ENCODE results near the gene CYTH3.

DNA sequence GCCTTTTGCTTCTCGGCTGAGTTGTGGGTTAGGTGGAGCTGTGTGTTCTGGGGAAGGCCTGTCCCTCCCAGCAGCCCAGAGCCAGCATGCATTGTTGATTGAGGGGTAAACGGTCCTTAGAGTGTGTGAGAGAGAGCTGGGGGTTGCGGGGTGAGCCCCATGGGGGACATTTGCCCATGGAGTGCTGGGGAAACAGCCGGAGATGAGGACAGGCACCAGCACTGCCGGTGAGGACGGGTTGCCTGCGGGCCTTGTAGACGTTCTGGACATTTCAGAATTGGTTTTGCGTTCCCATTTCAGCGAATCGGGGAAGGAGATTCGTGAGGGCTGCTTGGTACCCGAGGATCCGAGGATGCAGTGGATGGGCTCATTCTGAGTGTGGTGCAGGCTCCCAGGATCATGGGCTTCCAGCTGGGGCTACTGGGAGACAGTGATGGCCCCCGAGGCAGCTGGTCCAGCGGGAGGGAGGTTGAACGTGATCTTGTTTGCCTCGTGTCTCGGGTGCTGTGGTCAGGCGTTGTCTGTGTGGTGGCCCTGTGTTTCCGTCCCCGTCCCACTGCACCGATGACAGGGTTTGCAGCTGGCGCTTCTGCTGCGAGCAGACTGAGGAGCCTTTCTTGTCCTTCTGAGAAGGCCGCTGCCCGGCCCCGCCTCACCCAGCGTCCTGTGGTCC, 113.9 kb downstream of the CYTH3 start:
- TF ChIP-seq, protein P1, sequence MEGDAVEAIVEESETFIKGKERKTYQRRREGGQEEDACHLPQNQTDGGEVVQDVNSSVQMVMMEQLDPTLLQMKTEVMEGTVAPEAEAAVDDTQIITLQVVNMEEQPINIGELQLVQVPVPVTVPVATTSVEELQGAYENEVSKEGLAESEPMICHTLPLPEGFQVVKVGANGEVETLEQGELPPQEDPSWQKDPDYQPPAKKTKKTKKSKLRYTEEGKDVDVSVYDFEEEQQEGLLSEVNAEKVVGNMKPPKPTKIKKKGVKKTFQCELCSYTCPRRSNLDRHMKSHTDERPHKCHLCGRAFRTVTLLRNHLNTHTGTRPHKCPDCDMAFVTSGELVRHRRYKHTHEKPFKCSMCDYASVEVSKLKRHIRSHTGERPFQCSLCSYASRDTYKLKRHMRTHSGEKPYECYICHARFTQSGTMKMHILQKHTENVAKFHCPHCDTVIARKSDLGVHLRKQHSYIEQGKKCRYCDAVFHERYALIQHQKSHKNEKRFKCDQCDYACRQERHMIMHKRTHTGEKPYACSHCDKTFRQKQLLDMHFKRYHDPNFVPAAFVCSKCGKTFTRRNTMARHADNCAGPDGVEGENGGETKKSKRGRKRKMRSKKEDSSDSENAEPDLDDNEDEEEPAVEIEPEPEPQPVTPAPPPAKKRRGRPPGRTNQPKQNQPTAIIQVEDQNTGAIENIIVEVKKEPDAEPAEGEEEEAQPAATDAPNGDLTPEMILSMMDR (conservative IDR thresholded peaks at IDR 0.05; ENCODE audit: low read depth, low read length): no peak
- no peak for TF ChIP-seq POLR2A (IDR thresholded peaks at IDR 0.05; ENCODE audit: low read depth, low read length)
- TF ChIP-seq RAD21 (IDR thresholded peaks at IDR 0.05; ENCODE audit: low read length): no peak
- no peak for TF ChIP-seq CHD1 (IDR thresholded peaks at IDR 0.05; ENCODE audit: low read depth, low read length)
- no peak for TF ChIP-seq SMC3 (IDR thresholded peaks at IDR 0.05; ENCODE audit: low read depth, low read length)
- TF ChIP-seq RCOR1 (IDR thresholded peaks at IDR 0.05; ENCODE audit: insufficient replicate concordance, low read length): no peak
- no peak for TF ChIP-seq MXI1 (IDR thresholded peaks at IDR 0.05; ENCODE audit: borderline replicate concordance, low read depth, low read length)
- no peak for TF ChIP-seq CEBPB (IDR thresholded peaks at IDR 0.05; ENCODE audit: low read depth, low read length)
- TF ChIP-seq, protein P2, sequence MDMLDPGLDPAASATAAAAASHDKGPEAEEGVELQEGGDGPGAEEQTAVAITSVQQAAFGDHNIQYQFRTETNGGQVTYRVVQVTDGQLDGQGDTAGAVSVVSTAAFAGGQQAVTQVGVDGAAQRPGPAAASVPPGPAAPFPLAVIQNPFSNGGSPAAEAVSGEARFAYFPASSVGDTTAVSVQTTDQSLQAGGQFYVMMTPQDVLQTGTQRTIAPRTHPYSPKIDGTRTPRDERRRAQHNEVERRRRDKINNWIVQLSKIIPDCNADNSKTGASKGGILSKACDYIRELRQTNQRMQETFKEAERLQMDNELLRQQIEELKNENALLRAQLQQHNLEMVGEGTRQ (IDR thresholded peaks at IDR 0.05; ENCODE audit: low read depth, low read length): no peak
- no peak for TF ChIP-seq MAFK (IDR thresholded peaks at IDR 0.05; ENCODE audit: low read depth, low read length)
- no peak for TF ChIP-seq BHLHE40 (IDR thresholded peaks at IDR 0.05; ENCODE audit: low read depth, low read length)
- TF ChIP-seq FOS (IDR thresholded peaks at IDR 0.05; ENCODE audit: low read depth, low read length): no peak
